Ishikawa (cell line): ENCODE data around the gene ERBB3.

ENCODE experiments used
- CEBPB ChIP-seq: IDR thresholded peaks from 2 replicates; pipeline ENCODE4 v1.6.1; 2012
- CREB1 ChIP-seq: IDR thresholded peaks from 2 replicates; pipeline ENCODE4 v1.6.1; 2012; ENCODE audit warnings: low read depth
- EGR1 ChIP-seq: IDR thresholded peaks from 2 replicates; pipeline ENCODE4 v1.6.1; 2012
- EP300 ChIP-seq: IDR thresholded peaks from 2 replicates; pipeline ENCODE4 v1.6.1; 2012; ENCODE audit warnings: borderline replicate concordance
- MAX ChIP-seq: IDR thresholded peaks from 2 replicates; pipeline ENCODE4 v1.6.1; 2012
- NFIC ChIP-seq: IDR thresholded peaks from 2 replicates; pipeline ENCODE4 v1.6.1; 2012
- RAD21 ChIP-seq: IDR thresholded peaks from 2 replicates; pipeline ENCODE4 v1.6.1; 2012; ENCODE audit warnings: low read depth
- REST ChIP-seq: IDR thresholded peaks from 2 replicates; pipeline ENCODE4 v1.6.1; 2012; ENCODE audit warnings: low read depth, mild to moderate bottlenecking
- TAF1 ChIP-seq: IDR thresholded peaks from 2 replicates; pipeline ENCODE4 v1.6.1; 2012; ENCODE audit warnings: low read depth, mild to moderate bottlenecking
- TCF12 ChIP-seq: IDR thresholded peaks from 2 replicates; pipeline ENCODE4 v1.6.1; 2012; ENCODE audit warnings: low read depth
- TEAD4 ChIP-seq: IDR thresholded peaks from 2 replicates; pipeline ENCODE4 v1.6.1; 2012
- YY1 ChIP-seq: IDR thresholded peaks from 2 replicates; pipeline ENCODE4 v1.6.1; 2012; ENCODE audit warnings: low read depth
- ZBTB7A ChIP-seq: IDR thresholded peaks from 2 replicates; pipeline ENCODE4 v1.6.1; 2012; ENCODE audit warnings: low read depth

DNA sequence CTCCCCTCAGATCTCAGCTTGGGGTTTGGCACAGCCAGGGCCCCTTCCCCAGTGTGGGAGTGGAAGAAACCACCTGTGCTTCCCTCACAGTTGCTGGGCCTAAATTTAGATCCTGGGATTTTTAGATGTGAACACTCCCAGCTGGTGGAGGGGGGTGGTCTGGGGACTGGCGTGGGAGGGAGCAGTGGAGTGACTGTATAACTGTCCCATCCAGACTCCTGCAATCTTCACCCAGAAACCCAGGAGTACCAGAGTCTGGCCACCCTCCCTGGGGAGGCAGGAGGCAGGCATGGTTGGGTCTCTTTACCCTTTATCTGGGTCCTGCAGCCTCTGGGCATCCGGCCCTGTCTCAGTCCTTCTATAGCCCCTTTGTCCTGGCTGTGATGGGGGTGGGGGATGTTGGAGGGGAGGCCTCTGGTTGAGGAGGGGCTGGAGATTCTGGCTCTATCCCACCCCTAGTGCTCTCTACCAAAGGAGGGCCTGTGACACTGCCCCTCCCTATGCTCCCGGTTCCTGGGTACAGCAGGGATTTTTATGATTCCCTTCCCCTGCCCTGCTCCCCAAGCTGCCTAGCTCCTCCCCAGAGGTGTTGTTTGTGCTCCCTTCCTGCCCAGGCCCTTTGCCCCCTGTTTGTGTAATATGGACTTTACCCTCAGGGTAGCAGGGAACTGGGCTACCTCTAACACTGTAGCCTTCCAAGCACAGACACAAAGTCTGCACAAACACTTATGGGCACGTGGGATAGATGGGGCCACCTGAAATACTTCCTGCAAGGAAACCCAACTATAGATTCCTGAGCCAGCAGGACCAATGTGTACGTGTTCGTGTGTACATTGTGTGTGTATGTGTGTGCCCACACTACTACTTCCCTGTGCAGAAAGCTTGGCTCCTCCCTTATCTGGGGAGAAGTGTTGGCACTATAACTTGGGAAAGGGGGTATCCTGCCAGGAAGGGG is 1.7 kb downstream of the ERBB3 start:
- no peak for TF ChIP-seq REST
- no peak for TF ChIP-seq TAF1
- no peak for TF ChIP-seq NFIC
- no peak for TF ChIP-seq RAD21
- no peak for TF ChIP-seq CEBPB
- TF ChIP-seq TEAD4 = no peak
- no peak for TF ChIP-seq MAX
- no peak for TF ChIP-seq EP300
- TF ChIP-seq EGR1 = no peak
- TF ChIP-seq CREB1 = no peak
- TF ChIP-seq YY1 = no peak
- TF ChIP-seq TCF12 = no peak
- TF ChIP-seq ZBTB7A = no peak
